HUES48 (cell line): ENCODE data around the gene PRKCD.

ENCODE experiments used
- H3K27ac ChIP-seq: one replicate; pipeline ENCODE4 v1.7.0; 2013; ENCODE audit warnings: low read depth, low read length, inconsistent platforms
- H3K27me3 ChIP-seq: 2 replicates; pipeline ENCODE4 v1.6.1; 2013; ENCODE audit warnings: mild to moderate bottlenecking, low read length; ENCODE audit not compliant: control insufficient read depth, insufficient read depth
- H3K36me3 ChIP-seq: 2 replicates; pipeline ENCODE4 v1.6.1; 2013; ENCODE audit warnings: low read length; ENCODE audit not compliant: control insufficient read depth, insufficient read depth
- H3K4me1 ChIP-seq: 2 replicates; pipeline ENCODE4 v1.6.1; 2013; ENCODE audit warnings: mild to moderate bottlenecking, low read length; ENCODE audit not compliant: control insufficient read depth, insufficient read depth
- H3K4me3 ChIP-seq: 2 replicates; pipeline ENCODE4 v1.5.1; 2013; ENCODE audit warnings: mild to moderate bottlenecking, low read depth, low read length
- H3K9ac ChIP-seq: 2 replicates; pipeline ENCODE4 v1.6.1; 2013; ENCODE audit warnings: mild to moderate bottlenecking, low read depth, low read length, moderate library complexity
- H3K9me3 ChIP-seq: 2 replicates; pipeline ENCODE4 v1.6.1; 2013; ENCODE audit warnings: low read length; ENCODE audit not compliant: control insufficient read depth, insufficient read depth

Gene PRKCD

DNA sequence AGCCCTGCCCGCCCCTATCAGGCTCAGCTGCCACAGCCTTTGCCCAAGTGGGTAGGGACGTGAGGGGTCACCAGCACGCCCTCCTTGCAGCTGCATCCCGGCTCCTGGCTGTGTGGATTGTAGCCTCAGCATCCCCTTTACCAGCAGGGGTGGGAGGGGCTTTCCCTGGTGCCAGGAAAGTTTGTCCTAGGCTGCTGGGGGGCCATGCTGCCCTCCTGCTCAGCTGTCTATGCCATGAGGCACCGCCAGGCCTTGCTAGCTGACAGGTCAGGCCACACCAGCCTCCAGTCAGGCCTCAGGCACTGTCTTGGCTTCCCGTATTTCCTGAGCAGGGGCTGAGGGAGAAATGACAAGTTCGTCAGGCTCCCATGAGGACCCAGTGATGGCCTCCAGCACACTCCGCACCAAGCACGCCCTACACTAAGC, 62.5 kb downstream of the PRKCD start:
- Histone ChIP-seq H3K36me3 (peaks cover 53% of the 10 kb centered on the region), H3K9me3 (no peaks in the 10 kb centered on the region), H3K4me1 (no peaks in the 10 kb centered on the region), H3K27me3 (no peaks in the 10 kb centered on the region), H3K4me3 (no peak overlapping the region), H3K9ac (no peak overlapping the region), H3K27ac (no peak overlapping the region)

DNA sequence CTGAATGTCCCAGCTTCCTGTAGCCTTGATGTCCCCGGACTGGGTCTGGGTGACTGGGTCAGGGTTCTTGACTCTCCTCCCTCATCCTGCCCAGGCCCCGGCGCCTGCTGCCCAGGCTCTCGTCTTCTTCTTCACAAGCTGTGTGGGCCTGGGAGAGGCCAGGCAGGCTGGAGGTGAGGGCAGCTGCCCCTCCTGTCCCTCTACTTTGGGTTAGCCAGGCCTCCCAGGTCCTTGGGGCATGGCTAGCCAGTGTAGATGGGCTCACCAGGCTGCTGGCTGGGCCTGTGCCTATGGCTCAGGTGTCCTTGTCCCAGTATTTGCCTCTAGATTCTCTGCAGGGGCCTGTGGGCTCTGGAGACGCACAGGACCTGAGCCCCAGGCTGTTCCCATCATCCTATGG, 63.0 kb downstream of the PRKCD start:
- no peaks in the 10 kb centered on the region for H3K4me1 ChIP-seq
- H3K27ac ChIP-seq, result no peak overlapping the region
- H3K36me3 ChIP-seq, result peaks cover 58% of the 10 kb centered on the region
- H3K9ac ChIP-seq, result no peak overlapping the region
- H3K27me3 ChIP-seq, result no peaks in the 10 kb centered on the region
- no peaks in the 10 kb centered on the region for H3K9me3 ChIP-seq
- H3K4me3 ChIP-seq, result no peak overlapping the region

DNA sequence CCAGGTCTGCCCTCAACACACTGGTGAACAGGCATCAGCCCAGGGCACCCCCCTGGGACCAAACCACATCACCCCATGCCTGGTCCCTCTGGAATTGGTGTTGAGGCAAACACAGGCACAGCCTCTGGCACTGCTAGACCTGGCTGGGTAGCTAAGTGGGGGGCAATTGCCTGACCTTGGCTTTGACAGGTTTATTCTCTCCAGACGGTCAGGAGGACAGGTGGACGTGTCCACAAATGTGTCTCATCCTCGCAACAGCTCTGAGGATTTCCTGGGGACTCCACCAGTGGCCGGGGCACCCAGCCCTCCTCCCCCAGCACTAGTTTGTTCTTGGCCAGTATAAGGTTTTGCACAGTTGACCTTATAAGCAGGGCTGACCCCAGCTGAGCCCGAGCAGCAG, 63.5 kb downstream of the PRKCD start:
- H3K4me3 ChIP-seq, result no peak overlapping the region
- no peak overlapping the region for H3K9ac ChIP-seq
- H3K36me3 ChIP-seq, result peaks cover 63% of the 10 kb centered on the region
- H3K9me3 ChIP-seq, result no peaks in the 10 kb centered on the region
- H3K27me3 ChIP-seq, result no peaks in the 10 kb centered on the region
- no peaks in the 10 kb centered on the region for H3K4me1 ChIP-seq
- H3K27ac ChIP-seq, result no peak overlapping the region

DNA sequence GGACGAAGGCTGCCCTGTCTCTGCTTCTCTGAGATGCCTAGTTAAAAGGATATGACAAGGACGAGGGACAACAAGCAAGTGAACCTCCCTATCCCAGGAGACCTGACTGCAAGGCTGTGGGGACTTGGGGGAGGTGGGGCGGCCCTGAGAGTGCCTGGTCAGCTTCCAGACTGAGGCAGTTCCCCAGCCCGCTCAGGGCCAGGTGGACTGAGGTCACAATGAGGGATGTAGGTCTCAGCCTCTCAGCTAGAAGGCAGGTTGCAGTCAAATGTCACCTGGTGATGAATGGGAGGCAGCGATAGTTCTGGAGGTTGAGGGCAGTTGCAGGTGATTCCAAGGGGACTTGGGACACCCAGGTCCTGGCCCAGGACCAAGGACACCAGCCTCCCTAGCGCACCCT, 64.2 kb downstream of the PRKCD start:
- Histone ChIP-seq H3K9ac (no peak overlapping the region), H3K4me3 (no peak overlapping the region), H3K27ac (no peak overlapping the region), H3K27me3 (no peaks in the 10 kb centered on the region), H3K9me3 (no peaks in the 10 kb centered on the region), H3K36me3 (peaks cover 70% of the 10 kb centered on the region), H3K4me1 (no peaks in the 10 kb centered on the region)

- Histone ChIP-seq H3K9me3 (no peaks in the 10 kb centered on the region), H3K9ac (no peak overlapping the region), H3K27me3 (no peaks in the 10 kb centered on the region), H3K4me1 (no peaks in the 10 kb centered on the region), H3K4me3 (no peak overlapping the region), H3K36me3 (peaks cover 74% of the 10 kb centered on the region), H3K27ac (no peak overlapping the region)
Measured at GRCh38 chr3:53225651-53226050, 64.6 kb downstream of the PRKCD start.

GRCh38 chr3:53226142-53226840, 65.3 kb downstream of the PRKCD start:
- Histone ChIP-seq H3K4me1 (no peaks in the 10 kb centered on the region), H3K4me3 (no peak overlapping the region), H3K9me3 (no peaks in the 10 kb centered on the region), H3K27ac (no peak overlapping the region), H3K27me3 (no peaks in the 10 kb centered on the region), H3K36me3 (peaks cover 81% of the 10 kb centered on the region), H3K9ac (no peak overlapping the region)

- Histone ChIP-seq H3K9ac (no peak overlapping the region), H3K9me3 (no peaks in the 10 kb centered on the region), H3K27ac (no peak overlapping the region), H3K4me1 (no peaks in the 10 kb centered on the region), H3K4me3 (no peak overlapping the region), H3K36me3 (peaks cover 87% of the 10 kb centered on the region), H3K27me3 (no peaks in the 10 kb centered on the region)
Measured at GRCh38 chr3:53226841-53227407, 65.9 kb downstream of the PRKCD start.

DNA sequence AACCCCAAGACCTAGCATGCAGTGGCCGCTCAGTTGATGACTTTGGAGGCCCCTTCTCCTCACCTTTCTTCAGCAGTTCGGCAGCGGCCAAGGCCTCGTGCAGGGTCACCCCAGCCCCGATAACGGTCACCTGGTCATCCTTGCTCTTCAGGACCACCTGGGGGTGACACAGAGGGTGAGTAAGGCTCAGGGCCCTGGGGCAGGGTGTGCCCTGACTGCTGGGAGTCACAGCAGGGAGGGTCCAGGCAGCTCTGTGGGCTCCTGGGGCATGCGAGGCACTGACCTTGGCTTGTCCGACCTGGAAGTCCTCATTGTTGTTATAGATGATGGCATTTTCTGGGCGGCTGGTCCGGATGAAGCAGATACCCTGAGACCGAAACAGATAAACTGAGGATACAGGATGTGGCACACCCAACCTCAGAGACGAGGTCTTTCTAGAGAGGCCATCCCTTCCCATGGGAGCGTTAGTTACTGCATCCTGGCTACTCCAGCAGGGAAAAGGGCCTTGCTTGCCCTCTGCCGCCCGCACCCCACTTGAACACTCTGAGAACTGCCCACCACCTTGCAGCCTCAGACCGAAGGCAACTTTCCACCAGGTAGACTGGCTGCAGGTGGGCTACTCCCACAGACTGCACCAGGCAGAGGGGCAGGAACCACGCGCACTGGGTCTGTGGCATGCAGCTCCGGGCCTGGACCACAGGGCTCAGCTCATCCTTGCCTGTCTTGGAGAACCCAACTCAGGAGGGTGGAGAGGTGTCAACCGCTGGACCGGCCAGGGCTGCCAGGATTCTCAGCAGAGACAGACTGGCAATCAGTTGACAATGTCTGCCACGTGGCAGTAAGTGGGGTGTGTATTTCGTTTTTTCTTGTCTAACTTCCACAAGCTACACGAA, 67.2 kb downstream of the PRKCD start:
- Histone ChIP-seq H3K9me3 (no peaks in the 10 kb centered on the region), H3K4me1 (no peaks in the 10 kb centered on the region), H3K9ac (no peak overlapping the region), H3K4me3 (no peak overlapping the region), H3K36me3 (peaks cover 100% of the 10 kb centered on the region), H3K27ac (no peak overlapping the region), H3K27me3 (no peaks in the 10 kb centered on the region)

GRCh38 chr3:53229171-53229570, 68.2 kb downstream of the PRKCD start:
- Histone ChIP-seq H3K4me1 (no peaks in the 10 kb centered on the region), H3K36me3 (peaks cover 100% of the 10 kb centered on the region)

DNA sequence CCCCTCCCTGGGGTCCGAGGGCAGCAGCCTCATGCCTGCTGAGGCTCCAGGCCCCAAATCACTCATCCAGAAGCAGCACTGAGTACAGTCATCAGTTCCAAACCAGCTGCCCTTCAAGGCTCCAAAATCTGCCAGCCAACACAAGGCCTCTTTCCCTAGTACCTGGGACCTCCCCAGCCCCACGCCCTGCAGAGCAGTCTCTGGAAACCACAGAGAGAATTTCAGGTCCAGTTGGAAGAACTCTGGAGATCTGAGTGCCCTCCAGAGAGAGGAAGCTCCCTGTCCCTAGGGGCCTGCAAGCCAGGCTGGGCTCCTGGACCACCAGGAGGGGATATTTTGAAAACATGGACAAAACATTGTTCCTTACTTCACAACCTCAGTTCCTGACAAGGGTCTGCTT, 68.6 kb downstream of the PRKCD start:
- H3K27me3 ChIP-seq, result no peaks in the 10 kb centered on the region
- H3K4me3 ChIP-seq, result no peak overlapping the region
- no peaks in the 10 kb centered on the region for H3K4me1 ChIP-seq
- H3K36me3 ChIP-seq, result peaks cover 100% of the 10 kb centered on the region
- H3K27ac ChIP-seq, result no peak overlapping the region
- no peaks in the 10 kb centered on the region for H3K9me3 ChIP-seq
- no peak overlapping the region for H3K9ac ChIP-seq

More at GRCh38 chr3:53229171-53229570, 68.2 kb downstream of the PRKCD start:
- Histone ChIP-seq H3K9ac (no peak overlapping the region), H3K27ac (no peak overlapping the region), H3K4me3 (no peak overlapping the region), H3K27me3 (no peaks in the 10 kb centered on the region), H3K9me3 (no peaks in the 10 kb centered on the region)
